ENCODE data around the gene PNLIPRP2. TPM values are rescaled to one million over a fixed set of nuclear protein-coding genes. Genes with fewer than 3 reads are reported as not detected.

Gene PNLIPRP2
- total RNA-seq, 4 donors from 2014 or later, result not detected

DNA sequence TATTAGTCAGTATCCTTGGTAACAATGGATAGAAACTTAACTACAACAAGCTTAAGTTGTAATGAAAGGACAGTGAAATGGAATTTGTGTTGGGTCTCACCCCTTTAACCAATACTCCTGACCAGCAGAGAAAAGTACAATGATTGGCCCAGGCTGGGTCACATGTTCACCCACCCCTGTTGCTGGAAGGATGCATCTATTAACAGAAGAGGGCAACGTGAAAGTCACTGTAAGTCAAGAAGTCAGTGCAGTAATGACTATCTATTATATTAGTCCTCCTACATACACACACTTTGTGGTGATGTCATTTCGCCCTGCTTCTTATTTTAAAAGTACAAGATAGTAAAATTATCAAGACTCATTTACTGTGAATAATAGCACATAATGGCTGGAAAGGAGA lies 16.2 kb downstream of the PNLIPRP2 start:
- TF ChIP-seq, protein P1, sequence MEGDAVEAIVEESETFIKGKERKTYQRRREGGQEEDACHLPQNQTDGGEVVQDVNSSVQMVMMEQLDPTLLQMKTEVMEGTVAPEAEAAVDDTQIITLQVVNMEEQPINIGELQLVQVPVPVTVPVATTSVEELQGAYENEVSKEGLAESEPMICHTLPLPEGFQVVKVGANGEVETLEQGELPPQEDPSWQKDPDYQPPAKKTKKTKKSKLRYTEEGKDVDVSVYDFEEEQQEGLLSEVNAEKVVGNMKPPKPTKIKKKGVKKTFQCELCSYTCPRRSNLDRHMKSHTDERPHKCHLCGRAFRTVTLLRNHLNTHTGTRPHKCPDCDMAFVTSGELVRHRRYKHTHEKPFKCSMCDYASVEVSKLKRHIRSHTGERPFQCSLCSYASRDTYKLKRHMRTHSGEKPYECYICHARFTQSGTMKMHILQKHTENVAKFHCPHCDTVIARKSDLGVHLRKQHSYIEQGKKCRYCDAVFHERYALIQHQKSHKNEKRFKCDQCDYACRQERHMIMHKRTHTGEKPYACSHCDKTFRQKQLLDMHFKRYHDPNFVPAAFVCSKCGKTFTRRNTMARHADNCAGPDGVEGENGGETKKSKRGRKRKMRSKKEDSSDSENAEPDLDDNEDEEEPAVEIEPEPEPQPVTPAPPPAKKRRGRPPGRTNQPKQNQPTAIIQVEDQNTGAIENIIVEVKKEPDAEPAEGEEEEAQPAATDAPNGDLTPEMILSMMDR (IDR thresholded peaks at IDR 0.05), result no peak
- no peak for TF ChIP-seq POLR2A (IDR thresholded peaks at IDR 0.05)
- H3K27ac ChIP-seq, result no peak overlapping the region
- H3K4me3 ChIP-seq, result no peak overlapping the region

DNA sequence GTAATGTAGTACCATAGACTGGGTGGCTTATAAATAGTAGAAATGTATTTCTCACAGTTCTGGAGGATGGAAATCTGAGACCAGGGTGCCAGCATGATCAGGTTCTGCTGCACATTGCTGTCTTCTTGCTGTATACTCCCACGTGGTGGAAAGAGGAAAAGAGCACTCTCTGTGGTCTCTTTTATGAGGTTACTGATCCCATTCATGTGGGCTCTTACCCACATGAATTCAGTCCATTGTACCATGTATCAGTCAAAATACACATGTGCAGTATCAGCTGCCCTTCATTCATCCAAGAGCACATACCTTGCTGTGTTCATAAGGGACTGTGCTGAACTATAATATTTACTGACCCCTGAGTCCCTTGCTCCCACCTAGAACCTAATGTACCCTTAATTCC lies 17.1 kb downstream of the PNLIPRP2 start:
- Histone ChIP-seq H3K27ac (no peak overlapping the region), H3K9me3 (peaks cover 0 to 6% (median 0%) of the 10 kb centered on the region in 3 donors), H3K36me3 (no peaks in the 10 kb centered on the region), H3K27me3 (peaks cover 0 to 6% (median 0%) of the 10 kb centered on the region in 4 donors), H3K4me1 (no peaks in the 10 kb centered on the region), H3K4me3 (no peak overlapping the region)
- 20 to 21% methylated on average over 1 of the region's 1 CpG for WGBS, 2 donors
- intact Hi-C loops (cut with DNase I), result no loop called here
- no peak for DNase-seq
- TF ChIP-seq, protein P1 (IDR thresholded peaks at IDR 0.05), result no peak
- TF ChIP-seq POLR2A (IDR thresholded peaks at IDR 0.05), result no peak

More for the DNA sequence above, 16.2 kb downstream of the PNLIPRP2 start:
- no peak for DNase-seq
- 39 to 43% methylated on average over 2 of the region's 2 CpGs for WGBS, 2 donors
- Histone ChIP-seq H3K27me3 (peaks cover 0 to 6% (median 0%) of the 10 kb centered on the region in 4 donors), H3K36me3 (no peaks in the 10 kb centered on the region), H3K4me1 (no peaks in the 10 kb centered on the region), H3K9me3 (peaks cover 0 to 6% (median 0%) of the 10 kb centered on the region in 3 donors)
- intact Hi-C loops (cut with DNase I), result no loop called here

DNA sequence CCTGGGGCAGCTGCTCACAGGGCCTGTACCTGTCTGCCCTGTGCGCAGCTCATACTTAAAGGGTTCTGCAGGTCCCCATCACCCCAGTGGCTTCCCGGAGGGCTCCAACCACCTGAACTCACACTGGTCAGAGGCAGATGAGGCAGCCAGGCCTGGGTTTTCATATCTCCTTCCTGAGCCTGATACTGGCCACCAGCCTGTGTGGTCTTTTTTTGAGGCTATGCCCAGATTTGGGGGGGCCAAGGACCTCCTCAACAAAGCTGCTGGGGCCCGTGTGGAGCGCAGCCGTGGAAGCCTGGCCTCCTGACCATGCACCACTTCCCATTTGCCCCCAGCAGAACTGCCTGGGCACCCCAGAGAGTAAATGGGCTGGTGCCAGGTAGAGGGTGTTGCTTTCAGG lies 25.7 kb downstream of the PNLIPRP2 start:
- Histone ChIP-seq H3K27me3 (peaks cover 0 to 6% (median 0%) of the 10 kb centered on the region in 4 donors), H3K4me3 (no peak overlapping the region), H3K9me3 (no peaks in the 10 kb centered on the region), H3K4me1 (no peaks in the 10 kb centered on the region), H3K27ac (no peak overlapping the region), H3K36me3 (no peaks in the 10 kb centered on the region)
- TF ChIP-seq, protein P1 (IDR thresholded peaks at IDR 0.05), result no peak
- no peak for TF ChIP-seq POLR2A (IDR thresholded peaks at IDR 0.05)
- 90 to 92% methylated on average over 2 of the region's 5 CpGs for WGBS, 2 donors
- no peak for DNase-seq
- intact Hi-C loops (cut with DNase I), result no loop called here

DNA sequence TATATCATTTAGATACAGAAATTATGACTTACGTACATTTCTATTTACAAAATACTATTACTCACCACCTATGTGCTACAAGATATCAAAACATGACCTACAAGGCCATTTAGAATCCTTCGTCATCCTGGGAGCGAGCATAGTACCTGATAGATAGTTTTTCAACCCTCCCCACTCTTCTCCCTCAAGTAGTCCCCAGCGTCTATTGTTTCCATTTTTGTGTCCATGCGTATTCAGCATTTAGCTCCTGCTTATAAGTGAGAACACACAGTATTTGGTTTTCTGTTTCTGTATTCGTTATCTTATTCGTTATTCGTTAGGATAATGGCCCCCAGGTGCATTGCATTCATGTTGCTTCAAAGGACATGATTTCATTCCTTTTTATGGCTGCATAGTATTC lies 28.1 kb downstream of the PNLIPRP2 start:
- no peaks in the 10 kb centered on the region for H3K9me3 ChIP-seq
- no peak for DNase-seq
- H3K4me3 ChIP-seq, result no peak overlapping the region
- TF ChIP-seq, protein P1 (IDR thresholded peaks at IDR 0.05), result no peak
- no peak for TF ChIP-seq POLR2A (IDR thresholded peaks at IDR 0.05)
- intact Hi-C loops (cut with DNase I), result no loop called here
- no peaks in the 10 kb centered on the region for H3K36me3 ChIP-seq
- H3K27me3 ChIP-seq, result peaks cover 0 to 6% (median 0%) of the 10 kb centered on the region in 4 donors
- 78 to 82% methylated on average over 8 of the region's 8 CpGs for WGBS, 2 donors
- no peaks in the 10 kb centered on the region for H3K4me1 ChIP-seq
- no peak overlapping the region for H3K27ac ChIP-seq

DNA sequence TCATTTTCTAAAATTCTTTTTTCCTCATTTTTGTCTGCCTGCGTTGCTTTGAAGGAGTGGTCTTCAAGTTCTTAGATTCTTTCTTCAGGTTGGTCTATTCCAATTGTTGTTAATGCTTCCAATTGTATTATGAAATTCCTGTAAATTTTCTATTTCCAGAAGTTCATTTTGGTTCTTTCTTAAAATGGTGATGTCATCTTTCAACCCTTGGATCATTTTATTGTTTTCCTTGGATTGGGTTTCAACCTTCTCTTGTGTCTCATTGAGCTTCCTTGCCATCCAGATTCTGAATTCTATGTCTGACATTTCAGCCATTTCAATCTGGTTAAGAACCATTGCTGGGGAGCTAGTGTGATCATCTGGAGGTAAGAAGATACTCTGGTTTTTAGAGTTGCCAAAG lies 33.1 kb downstream of the PNLIPRP2 start:
- Histone ChIP-seq H3K4me1 (no peaks in the 10 kb centered on the region), H3K36me3 (no peaks in the 10 kb centered on the region), H3K27ac (no peak overlapping the region), H3K4me3 (no peak overlapping the region), H3K9me3 (no peaks in the 10 kb centered on the region), H3K27me3 (peaks cover 0 to 9% (median 0%) of the 10 kb centered on the region in 4 donors)
- intact Hi-C loops (cut with DNase I), result no loop called here
- WGBS, 2 donors, result 75 to 85% methylated on average over 1 of the region's 1 CpG
- TF ChIP-seq POLR2A (IDR thresholded peaks at IDR 0.05), result no peak
- TF ChIP-seq, protein P1 (IDR thresholded peaks at IDR 0.05), result no peak
- no peak for DNase-seq

Measured in esophagus squamous epithelium (tissue), 5 donors.